Heart left ventricle (tissue), 16 donors: ENCODE data around the gene SERP2. TPM values are rescaled to one million over a fixed set of nuclear protein-coding genes. Genes with fewer than 3 reads are reported as not detected.

ENCODE experiments used
- ATAC-seq, 4 donors: fragments of 200-7000 bp; cut with Tn5 transposase; one replicate each; pipeline ENCODE4 v1.9.1; 2020 to 2022; ENCODE audit warnings: moderate library complexity in 4 of 4, mild to moderate bottlenecking in 3 of 4, moderate number of reproducible peaks in 1 of 4
- DNase-seq, 5 donors: peaks; one replicate each; pipeline ENCODE4 v3.0.0-alpha.2; 2020
- H3K27ac ChIP-seq, 12 donors: fragments of 200-600 bp; sonication (generic) in 4 of 12; one replicate each; pipeline versions ENCODE4 v1.5.0 to v1.8.0; 2016 to 2022; ENCODE audit warnings: mild to moderate bottlenecking in 2 of 12
- H3K27me3 ChIP-seq, 9 donors: fragments of 200-600 bp; sonication (generic) in 2 of 9; one replicate each; pipeline versions ENCODE4 v1.5.1 to v1.8.0; 2016 to 2022; ENCODE audit warnings: mild to moderate bottlenecking in 3 of 9
- H3K36me3 ChIP-seq, 9 donors: fragments of 200-600 bp; sonication (generic) in 2 of 9; one replicate each; pipeline versions ENCODE4 v1.5.0 to v1.8.0; 2018 to 2022; ENCODE audit warnings: mild to moderate bottlenecking in 2 of 9
- H3K4me1 ChIP-seq, 12 donors: fragments of 200-600 bp; sonication (generic) in 4 of 12; one replicate each; pipeline versions ENCODE4 v1.5.0 to v1.8.0; 2016 to 2022; ENCODE audit warnings: mild to moderate bottlenecking in 3 of 12
- H3K4me3 ChIP-seq, 12 donors: fragments of 200-600 bp; sonication (generic) in 4 of 12; one replicate each; pipeline versions ENCODE4 v1.5.0 to v1.8.0; 2017 to 2022; ENCODE audit warnings: mild to moderate bottlenecking in 9 of 12, moderate library complexity in 4 of 12
- H3K9me3 ChIP-seq, 12 donors: fragments of 200-600 bp; sonication (generic) in 4 of 12; one replicate each; pipeline versions ENCODE4 v1.5.0 to v1.8.0; 2016 to 2022; ENCODE audit warnings: mild to moderate bottlenecking in 1 of 12
- CTCF ChIP-seq, 12 donors: fragments of 200-600 bp; sonication (generic) in 4 of 12; IDR thresholded peaks; one replicate each; pipeline versions ENCODE4 v1.5.0 to v1.8.0; 2018 to 2022; ENCODE audit warnings: antibody characterized with exemption in 12 of 12, mild to moderate bottlenecking in 5 of 12
- POLR2A ChIP-seq, 2 donors: fragments of 450-650 bp; IDR thresholded peaks; one replicate each; pipeline ENCODE4 v1.6.1; 2017; ENCODE audit warnings: antibody characterized with exemption in 2 of 2, mild to moderate bottlenecking in 2 of 2, moderate library complexity in 2 of 2
- WGBS, 4 donors: extraction: QIAGEN DNeasy Blood & Tissue Kit in 2 of 4; methylation state at CpG; one replicate each; pipeline versions ENCODE4 v1.1.5 to v1.1.7; 2013 to 2018; 5-methylcytosine and 5-hydroxymethylcytosine counted together
- intact Hi-C, 10 donors: fragments of 100-400 bp; cut with DNase I; formaldehyde crosslinking; loops; one replicate each; pipeline versions ENCODE4 v1.11.1 to v1.14.2; 2022
- polyA plus RNA-seq, 2 donors: library from polyadenylated mRNA; stranded (reverse); fragments of 200-250 nt; gene quantifications; one replicate each; pipeline ENCODE4 v1.2.3, GENCODE V29; 2013
- total RNA-seq, 9 donors: library from RNA; depleted of rRNA in 2 of 9; stranded (reverse); fragments of >200 nt in 2 of 9; fragmentation: NEBNext Ultra II Directional in 3 of 9; extraction: Animal tissue kit (Norgen Biotek cat#: 25700) in 3 of 9; gene quantifications; one replicate each; pipeline versions ENCODE4 v1.1.0 to v1.2.4, GENCODE V29; 2016 to 2023
- donor health status: ischemic (EF 13 %, LVEDD 7.1; RV severe dilation, severe dysfunction).
- donor health status: healthy with polysubstance abuse.
- donor health status: DM: no; HTN: yes; CAD: no.
- donor health status: DM: no; HTN: no; CAD: no.
- donor health status: ischemic (EF 25% LVEDD 6.9; RV normal size, moderate dysfunction).
- donor health status: ischemic (EF 25% LVEDD 5.7; RV mildly dilated, moderate dysfunction).
- donor health status: healthy.
- donor health status: DM: yes; HTN: yes; CAD: no.
- donor health status: ischemic (EF 35%, LVEDD 5.7; RV mildly dilated, moderate dysfunction).
- donor health status: nonischemic (EF 11% LVEDD 7.7; RV severe dilation, severe dysfunction).
- donor health status: DM: yes; HTN: yes; CAD: no.
- donor health status: PGD.
- donor health status: ischemic (EF 29% LVEDD 5.4; RV normal size, mild dysfunction).
- donor health status: nonischemic (EF 23%, LVEDD 6.1; RV moderate dilation, normal function).

Gene SERP2
- total and polyA plus RNA-seq, 11 donors, result 9.6 to 16.6 (median 12.9) TPM

GRCh38 chr13:44437356-44438233, 64.0 kb downstream of the SERP2 start:
- ATAC-seq (no peak), DNase-seq (no peak)
- 1 to 3% (median 2%) methylated on average over 5 of the region's 5 CpGs for WGBS, 4 donors
- peak overlapping the region; percentile 60 to 87 (median 80) for H3K4me3 ChIP-seq
- peaks cover 0 to 53% (median 27%) of the 10 kb centered on the region in 12 donors for H3K4me1 ChIP-seq
- TF ChIP-seq CTCF (IDR thresholded peaks at IDR 0.05) (peak; percentile 47 to 75 (median 60)), POLR2A (IDR thresholded peaks at IDR 0.05) (no peak)
- H3K9me3 ChIP-seq, result no peaks in the 10 kb centered on the region
- intact Hi-C loops, result loop anchor here (1.0 to 10.0 kb wide), 31 partner anchors 130 to 533 kb away; no protein-coding TSS in a partner anchor
- H3K27me3 ChIP-seq, result no peaks in the 10 kb centered on the region
- peaks cover 0 to 21% (median 15%) of the 10 kb centered on the region in 9 donors for H3K36me3 ChIP-seq
- H3K27ac ChIP-seq, result peak overlapping the region; percentile 84 to 99 (median 94)

- H3K36me3 ChIP-seq, result peaks cover 0 to 17% (median 15%) of the 10 kb centered on the region in 9 donors
- H3K4me3 ChIP-seq, result no peak overlapping the region
- TF ChIP-seq POLR2A (IDR thresholded peaks at IDR 0.05) (no peak), CTCF (IDR thresholded peaks at IDR 0.05) (peak in 2 of 12 donors; percentile 6 to 11)
- intact Hi-C loops, result loop anchor here (1.0 to 10.0 kb wide), 20 partner anchors 131 to 533 kb away; no protein-coding TSS in a partner anchor
- H3K27ac ChIP-seq, result no peak overlapping the region
- 10 to 18% (median 13%) methylated on average over 3 of the region's 3 CpGs for WGBS, 4 donors
- DNase-seq, result no peak
- H3K4me1 ChIP-seq, result peaks cover 0 to 48% (median 23%) of the 10 kb centered on the region in 12 donors
- no peak for ATAC-seq
- no peaks in the 10 kb centered on the region for H3K9me3 ChIP-seq
- no peaks in the 10 kb centered on the region for H3K27me3 ChIP-seq
These were observed 64.6 kb downstream of the SERP2 start for GRCh38 chr13:44438234-44438579.

GRCh38 chr13:44439452-44440024, 65.9 kb downstream of the SERP2 start:
- DNase-seq, result no peak
- Histone ChIP-seq H3K27me3 (no peaks in the 10 kb centered on the region), H3K4me3 (no peak overlapping the region), H3K9me3 (no peaks in the 10 kb centered on the region), H3K36me3 (peaks cover 0 to 3% (median 2%) of the 10 kb centered on the region in 9 donors), H3K27ac (no peak overlapping the region), H3K4me1 (peaks cover 0 to 36% (median 10%) of the 10 kb centered on the region in 12 donors)
- TF ChIP-seq POLR2A (IDR thresholded peaks at IDR 0.05) (no peak), CTCF (IDR thresholded peaks at IDR 0.05) (no peak)
- WGBS, 4 donors, result 47 to 59% (median 48%) methylated on average over 4 of the region's 4 CpGs
- intact Hi-C loops, result loop anchor here (1.0 to 10.0 kb wide), 18 partner anchors 132 to 535 kb away; no protein-coding TSS in a partner anchor
- no peak for ATAC-seq

GRCh38 chr13:44440046-44440608, 66.5 kb downstream of the SERP2 start:
- Histone ChIP-seq H3K27me3 (no peaks in the 10 kb centered on the region), H3K4me3 (no peak overlapping the region), H3K9me3 (no peaks in the 10 kb centered on the region), H3K27ac (no peak overlapping the region), H3K4me1 (peaks cover 0 to 31% (median 7%) of the 10 kb centered on the region in 12 donors), H3K36me3 (no peaks in the 10 kb centered on the region)
- WGBS, 4 donors, result 91 to 94% (median 93%) methylated on average over 10 of the region's 10 CpGs
- TF ChIP-seq CTCF (IDR thresholded peaks at IDR 0.05) (no peak), POLR2A (IDR thresholded peaks at IDR 0.05) (no peak)
- DNase-seq, result no peak
- ATAC-seq, result no peak
- intact Hi-C loops, result loop anchor here in 1 of 10 donors (5.0 kb wide), 1 partner anchor 533 kb away; no protein-coding TSS in a partner anchor
